Central memory CD4-positive, alpha-beta T cell (primary cell): ENCODE measurements around the gene PPP4C.

Experiments
- DNase-seq: peaks from one replicate; pipeline ENCODE4 v3.0.0; 2022

The PPP4C gene

DNA sequence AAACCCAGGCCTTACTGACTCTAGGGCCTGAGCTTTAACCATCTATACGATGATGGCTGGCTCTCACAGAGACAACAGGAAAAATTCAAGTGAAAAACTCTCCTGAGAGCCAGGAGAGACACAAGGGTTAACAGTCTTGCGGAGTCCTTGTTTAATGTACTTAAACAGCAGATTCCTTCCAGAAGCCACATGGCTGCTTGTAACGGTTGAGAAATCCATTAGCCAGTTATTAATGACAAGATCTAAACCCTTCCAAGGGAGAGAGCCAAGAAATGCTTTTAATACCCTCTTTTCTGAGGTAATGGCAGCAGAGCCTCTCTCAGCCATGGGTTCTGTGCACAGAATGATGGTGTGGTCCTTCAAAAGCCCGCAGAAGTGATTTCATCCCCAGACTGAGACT lies 15.4 kb upstream of the PPP4C start:
- no peak for DNase-seq

DNA sequence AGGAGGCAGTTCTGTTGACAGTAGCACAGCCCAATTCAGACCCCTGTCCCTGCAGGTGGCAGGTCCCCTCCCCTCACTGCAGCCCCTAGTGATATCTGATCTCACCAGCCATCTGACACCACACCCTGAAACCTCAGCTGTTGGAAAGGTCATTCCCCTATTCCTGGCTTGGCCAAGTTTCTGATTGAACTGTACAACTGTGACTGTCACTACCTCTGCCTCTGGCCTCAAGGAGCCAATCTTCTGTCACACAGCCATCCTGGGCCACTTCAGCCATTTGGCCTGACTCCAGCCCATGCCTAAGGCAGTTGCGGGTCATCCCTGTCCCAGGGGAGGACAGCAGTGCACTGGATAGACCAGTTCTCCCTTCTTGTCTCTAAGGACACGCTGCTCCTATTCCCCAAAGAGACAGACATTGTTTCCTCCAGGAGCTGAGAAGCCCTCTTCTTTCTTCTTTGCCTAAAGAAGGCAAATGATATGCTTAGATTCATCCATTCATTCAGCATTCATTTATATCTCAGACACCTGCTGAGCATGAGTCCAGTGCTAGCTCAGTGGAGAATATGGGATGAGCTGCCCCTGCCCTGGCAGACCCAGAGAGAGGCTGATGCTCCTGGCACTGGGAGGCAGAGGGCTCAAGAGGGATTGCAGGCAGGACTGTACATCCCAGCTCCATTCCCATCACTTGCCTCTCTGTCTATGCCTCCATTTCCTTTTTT lies 14.8 kb upstream of the PPP4C start:
- DNase-seq, result no peak

DNA sequence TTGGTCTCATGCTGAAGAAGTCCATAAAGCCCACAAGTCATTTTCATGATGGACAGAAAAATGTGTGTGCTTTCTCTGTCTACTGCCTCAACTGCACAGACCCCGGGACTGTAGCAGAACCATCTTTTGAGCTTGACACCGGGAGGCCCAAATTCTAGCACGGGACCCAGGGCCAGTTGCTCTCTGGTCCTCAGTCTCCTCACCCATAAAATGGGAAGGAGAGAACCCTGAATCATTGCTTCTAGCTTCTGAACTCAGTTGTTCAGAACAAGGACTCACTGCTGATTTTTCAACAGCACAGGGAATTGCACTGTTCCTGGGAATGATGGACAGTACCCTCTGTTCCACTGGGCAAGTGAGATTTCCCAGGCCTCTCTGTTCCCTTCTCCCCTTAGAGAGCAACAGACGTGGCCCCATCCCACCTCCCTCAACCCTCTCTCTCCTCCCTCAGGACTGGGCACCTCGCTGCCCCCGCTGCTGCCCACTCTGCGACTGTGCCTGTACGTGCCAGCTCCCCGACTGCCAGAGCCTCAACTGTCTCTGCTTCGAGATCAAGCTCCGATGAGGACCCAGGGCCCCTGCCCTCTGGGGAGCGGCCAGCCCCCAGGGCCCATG lies 12.4 kb upstream of the PPP4C start:
- DNase-seq, result no peak

DNA sequence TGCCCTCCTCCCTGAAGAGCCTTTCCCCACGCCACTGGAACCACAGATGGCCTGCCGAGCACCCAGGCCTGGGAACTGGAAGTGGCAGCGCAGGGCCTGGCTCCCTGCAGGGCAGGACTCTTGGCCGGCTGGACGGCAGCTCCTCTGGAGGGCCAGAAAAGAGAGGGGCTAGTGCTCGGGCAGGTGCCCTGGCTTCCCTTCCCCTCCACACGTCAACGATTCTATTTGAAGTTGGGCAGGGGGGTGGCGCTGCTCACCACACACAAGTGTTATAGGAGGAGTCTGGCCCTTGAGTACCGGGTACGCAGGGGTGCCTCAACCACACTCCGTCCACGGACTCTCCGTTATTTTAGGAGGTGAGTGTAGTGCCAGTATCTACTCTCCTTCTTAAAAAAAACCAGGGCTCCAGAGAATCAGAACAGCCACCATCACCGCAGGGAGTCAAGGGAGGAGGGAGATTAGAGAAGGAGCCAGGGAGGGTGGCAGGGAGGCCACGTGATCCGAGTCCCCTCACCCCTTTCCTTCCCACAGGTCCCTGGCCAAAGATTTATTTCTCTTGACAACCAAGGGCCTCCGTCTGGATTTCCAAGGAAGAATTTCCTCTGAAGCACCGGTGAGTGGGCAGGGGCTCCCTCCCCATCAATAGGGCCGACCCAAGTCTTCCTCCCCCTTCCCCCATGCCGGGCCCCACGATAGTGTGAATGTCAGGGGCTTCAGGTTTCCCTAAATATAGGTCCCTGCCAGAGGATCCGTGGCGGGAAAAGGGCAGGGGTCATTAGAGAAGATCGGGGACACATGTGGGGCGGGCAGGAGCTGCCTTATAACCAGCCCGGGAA lies 11.7 kb upstream of the PPP4C start:
- DNase-seq, result peak; percentile 64

DNA sequence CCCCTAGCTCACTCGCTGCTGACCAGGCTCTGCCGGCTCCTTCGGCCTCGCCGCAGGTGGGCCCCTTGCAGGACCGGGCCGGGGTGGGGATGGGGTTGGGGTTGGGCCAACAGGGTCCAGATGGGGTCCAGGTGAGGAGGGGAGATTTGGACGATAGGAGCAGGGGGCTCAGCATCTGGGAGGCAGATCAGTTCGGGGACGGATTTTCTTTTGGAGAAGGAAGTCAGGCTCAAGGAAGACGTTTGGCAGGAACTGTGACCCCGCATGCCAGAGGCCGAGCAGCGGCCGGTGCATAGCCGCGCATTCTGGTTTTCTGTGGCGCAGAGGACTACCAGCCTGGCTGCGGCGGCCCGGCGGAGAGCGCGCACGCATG lies 11.1 kb upstream of the PPP4C start:
- DNase-seq, result no peak

DNA sequence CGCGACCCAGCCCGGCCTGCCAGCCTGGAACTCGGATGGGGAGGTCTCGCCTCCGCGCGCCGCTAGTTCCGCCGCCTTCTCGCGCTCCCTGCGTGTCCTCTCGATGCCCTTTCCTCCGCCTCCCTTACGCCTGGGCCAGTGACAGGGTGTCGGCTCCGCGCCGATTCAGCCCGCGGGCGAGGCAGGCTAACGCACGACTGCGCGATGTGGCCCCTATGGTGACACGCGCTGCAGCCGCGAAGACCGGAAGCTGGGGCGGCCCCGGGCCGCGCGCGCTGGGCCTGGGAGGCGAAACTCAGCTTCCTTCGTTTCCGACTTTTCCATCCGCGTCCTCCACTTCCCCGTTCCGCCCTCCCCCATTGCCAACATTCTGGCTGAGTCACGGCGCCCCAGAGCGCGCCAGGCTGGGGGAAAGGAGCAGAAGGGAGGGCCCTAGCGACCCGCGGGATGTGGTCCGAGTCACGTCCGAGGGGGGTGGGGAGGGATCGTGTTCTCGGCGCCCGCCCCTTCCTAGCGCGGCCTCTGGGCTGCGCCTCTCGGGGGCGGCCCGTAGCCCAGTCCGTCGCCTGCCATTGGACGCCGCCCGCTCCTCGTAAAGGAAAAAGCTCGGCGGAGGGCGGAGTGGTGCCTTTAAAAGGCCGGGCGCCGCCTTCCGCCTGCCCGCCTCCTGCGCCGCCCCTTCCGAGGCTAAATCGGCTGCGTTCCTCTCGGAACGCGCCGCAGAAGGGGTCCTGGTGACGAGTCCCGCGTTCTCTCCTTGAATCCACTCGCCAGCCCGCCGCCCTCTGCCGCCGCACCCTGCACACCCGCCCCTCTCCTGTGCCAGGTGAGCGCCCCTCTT lies 10.5 kb upstream of the PPP4C start, which contains the start of gene ALDOA:
Gene ALDOA (plus strand): TSS at position 659 of the 841 bp plus-strand sequence. CDS start 1,138 bp downstream, outside the sequence.
- peak; percentile 93 for DNase-seq

DNA sequence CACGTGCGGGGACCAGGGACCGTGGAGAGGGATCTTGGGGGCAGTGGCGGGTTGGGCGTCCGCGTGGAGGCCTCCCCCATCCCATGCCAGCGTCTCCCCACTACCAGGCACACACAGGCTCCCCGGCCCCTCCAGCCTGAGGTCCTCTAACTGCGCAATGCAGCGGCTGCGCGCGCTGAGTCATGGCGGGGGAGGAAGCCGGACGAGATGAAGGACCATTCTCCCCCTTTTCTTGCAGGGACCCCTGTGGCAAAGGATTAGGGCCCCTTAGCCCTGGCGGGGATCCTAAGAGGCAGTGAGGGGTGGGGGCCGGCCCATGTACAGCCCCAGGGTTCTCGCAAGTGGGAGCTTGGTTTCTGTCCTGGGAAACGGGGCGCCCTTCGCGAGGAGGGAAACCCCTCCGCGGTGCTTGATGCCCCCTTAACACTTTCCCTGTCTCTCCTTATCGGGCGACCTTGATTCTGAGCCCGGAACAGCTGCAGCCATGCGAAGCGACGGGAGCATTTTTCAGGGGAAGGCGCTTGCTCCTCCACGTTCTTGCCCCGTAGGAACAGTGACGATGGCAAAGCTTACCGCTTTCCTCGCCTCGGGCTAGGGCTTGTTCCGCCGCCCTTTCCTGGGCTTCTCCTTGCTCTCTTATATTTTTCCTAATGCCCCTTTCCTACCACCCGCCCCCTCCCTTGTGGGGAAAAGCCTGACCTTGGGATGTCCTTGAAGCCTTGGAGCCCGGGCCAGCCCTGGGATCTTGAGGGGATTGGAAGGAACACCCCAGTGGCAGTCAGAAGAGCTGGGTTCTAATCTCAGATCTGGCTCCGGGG lies 9.6 kb upstream of the PPP4C start:
- no peak for DNase-seq

DNA sequence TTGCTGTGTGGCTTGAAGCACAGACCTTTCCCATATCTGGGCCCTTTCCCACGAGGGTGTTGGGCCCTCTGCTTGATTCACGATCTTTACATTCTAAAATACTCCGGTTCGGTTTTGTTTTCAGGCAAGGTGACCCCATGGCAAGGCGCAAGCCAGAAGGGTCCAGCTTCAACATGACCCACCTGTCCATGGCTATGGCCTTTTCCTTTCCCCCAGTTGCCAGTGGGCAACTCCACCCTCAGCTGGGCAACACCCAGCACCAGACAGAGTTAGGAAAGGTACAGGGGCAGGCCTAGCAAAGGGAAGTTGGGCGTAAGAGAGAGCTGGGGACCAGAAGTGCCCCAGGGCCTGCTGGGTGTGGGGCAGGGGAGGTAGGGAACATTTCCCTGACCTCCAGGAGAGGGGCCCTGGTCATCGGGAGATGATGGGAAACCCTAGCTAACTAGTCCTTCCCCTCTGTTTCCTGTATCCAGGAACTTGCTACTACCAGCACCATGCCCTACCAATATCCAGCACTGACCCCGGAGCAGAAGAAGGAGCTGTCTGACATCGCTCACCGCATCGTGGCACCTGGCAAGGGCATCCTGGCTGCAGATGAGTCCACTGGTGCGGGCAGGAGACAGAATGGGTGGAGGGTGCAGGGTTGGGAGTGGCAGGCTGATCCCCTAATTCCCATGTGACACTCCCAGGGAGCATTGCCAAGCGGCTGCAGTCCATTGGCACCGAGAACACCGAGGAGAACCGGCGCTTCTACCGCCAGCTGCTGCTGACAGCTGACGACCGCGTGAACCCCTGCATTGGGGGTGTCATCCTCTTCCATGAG lies 8.8 kb upstream of the PPP4C start:
- DNase-seq, result no peak

DNA sequence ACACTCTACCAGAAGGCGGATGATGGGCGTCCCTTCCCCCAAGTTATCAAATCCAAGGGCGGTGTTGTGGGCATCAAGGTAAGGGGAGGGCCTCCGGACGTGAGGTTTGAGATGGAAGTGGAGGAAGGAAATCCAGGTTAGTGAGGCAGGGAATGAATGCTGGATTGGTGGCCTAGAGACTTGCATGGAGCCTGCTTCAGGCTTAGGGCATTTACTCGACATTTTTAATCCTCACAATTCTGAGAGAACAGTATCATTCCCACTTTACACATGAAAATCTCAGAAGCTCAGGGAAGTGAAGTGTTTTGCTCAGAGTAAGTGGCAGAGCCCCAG lies 8.2 kb upstream of the PPP4C start:
- no peak for DNase-seq

DNA sequence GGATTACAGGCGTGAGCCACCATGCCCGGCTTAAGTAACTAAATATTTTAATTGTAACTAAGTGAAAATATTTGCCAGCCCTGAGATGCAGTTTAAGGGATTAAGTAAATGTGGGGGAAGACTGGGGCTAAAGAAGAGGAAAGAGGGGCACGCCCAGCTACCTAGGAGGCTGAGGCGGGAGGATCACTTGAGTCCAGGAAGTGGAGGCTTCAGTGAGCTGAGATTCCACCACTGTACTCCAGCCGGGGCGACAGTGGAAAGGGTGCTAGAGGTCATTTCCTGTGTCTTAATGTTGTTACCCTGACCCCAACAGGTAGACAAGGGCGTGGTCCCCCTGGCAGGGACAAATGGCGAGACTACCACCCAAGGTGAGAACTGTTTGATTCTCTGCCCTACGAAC lies 7.5 kb upstream of the PPP4C start:
- no peak for DNase-seq

DNA sequence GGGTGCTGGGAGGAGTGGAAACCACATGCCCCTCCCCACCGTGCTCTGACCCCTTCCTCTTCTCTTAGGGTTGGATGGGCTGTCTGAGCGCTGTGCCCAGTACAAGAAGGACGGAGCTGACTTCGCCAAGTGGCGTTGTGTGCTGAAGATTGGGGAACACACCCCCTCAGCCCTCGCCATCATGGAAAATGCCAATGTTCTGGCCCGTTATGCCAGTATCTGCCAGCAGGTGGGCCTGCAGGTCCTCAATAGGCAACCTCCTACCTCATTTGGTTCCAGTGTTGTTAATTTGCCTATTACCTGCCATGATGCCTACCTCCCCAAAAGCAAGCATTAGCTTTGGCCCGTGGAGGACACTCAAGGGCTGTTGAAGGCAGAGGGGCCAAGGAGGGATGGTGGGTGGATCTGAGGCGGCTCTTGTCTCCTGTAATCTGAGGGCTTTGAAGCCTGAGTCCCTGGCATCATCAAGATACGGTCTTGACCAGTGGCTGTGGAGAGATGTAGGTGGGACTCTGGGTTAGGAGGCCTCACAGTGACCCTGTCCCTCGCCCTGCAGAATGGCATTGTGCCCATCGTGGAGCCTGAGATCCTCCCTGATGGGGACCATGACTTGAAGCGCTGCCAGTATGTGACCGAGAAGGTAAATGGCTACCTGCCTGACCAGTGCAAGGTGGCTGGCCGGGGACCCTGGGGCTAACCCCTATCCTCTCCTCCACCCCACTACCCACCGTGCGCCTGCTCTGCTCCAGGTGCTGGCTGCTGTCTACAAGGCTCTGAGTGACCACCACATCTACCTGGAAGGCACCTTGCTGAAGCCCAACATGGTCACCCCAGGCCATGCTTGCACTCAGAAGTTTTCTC lies 6.8 kb upstream of the PPP4C start:
- DNase-seq, result peak; percentile 59

DNA sequence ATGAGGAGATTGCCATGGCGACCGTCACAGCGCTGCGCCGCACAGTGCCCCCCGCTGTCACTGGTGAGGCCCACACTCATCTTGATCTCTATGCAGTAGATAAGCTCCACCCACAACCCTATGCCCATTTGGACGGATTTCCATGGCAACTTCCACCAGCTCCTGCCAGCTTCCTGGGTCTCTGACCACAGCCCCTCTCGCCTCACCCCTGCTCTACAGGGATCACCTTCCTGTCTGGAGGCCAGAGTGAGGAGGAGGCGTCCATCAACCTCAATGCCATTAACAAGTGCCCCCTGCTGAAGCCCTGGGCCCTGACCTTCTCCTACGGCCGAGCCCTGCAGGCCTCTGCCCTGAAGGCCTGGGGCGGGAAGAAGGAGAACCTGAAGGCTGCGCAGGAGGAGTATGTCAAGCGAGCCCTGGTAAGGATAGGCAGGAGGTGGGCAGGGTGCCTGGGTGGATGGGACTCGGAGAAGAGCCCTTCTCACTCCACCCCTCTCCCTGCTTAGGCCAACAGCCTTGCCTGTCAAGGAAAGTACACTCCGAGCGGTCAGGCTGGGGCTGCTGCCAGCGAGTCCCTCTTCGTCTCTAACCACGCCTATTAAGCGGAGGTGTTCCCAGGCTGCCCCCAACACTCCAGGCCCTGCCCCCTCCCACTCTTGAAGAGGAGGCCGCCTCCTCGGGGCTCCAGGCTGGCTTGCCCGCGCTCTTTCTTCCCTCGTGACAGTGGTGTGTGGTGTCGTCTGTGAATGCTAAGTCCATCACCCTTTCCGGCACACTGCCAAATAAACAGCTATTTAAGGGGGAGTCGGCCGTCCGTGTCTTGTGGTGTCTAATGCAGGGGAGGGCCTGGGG lies 6.0 kb upstream of the PPP4C start:
- DNase-seq, result no peak

DNA sequence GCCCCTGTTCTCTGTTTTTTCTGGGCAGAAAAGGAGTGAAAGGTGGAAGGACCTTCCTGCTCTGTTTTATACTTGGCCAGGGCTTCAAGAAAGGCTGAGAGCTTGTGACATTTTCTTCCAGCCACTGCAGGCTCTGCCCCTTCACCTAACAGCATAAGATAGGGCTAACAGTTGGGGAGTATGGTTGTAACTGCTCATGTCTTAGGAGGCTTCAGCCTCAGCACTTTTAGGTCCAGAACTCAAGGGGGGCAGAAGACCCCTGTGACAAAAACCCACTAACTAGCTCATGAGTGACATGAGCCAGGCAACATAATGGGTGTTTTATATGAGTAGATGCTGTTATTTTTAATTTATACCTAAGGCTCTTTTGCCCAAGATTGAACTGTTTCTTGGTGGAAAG lies 5.3 kb upstream of the PPP4C start:
- DNase-seq, result no peak

DNA sequence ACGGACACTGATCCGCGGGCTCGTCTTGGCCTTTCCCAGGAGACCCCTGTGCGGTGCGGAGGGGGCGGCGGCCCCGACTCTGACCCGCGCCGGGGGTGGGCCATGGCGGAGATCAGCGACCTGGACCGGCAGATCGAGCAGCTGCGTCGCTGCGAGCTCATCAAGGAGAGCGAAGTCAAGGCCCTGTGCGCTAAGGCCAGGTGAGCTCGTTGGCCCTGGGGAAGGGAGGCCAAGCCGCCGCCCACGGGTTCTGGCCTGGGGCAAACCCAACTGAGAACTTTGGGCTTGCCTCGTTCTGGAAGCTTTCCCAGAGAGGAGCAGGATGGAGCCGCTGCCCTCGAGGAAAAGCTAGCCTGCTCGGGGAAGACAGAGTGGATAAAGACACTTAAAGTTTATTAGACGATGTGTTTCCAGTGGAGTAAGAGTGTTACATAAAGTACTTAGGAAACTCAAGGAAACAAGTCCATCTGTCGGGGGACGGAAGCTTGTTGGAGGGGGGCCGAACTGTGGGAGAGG lies 540 bp downstream of the PPP4C start:
- no peak for DNase-seq

DNA sequence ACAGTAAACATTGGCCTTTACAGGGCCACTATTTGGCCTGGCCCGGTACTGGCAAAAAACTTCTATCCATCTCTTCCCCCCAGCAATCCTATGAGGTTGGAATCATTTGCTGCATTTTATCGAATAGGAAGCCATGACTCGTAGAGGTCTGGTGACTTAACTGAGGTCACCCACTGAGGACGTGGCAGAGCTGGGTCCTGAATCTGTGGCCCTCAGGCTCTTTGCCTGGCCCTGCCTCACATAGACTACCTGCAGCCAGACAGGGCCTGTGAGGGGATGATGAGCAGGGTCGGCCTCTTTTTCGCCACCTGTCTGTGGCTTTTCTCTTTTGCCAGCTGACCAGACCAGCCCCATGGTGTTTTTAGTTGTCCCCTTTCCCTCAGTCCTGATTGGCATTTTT lies 1.9 kb downstream of the PPP4C start:
- no peak for DNase-seq

DNA sequence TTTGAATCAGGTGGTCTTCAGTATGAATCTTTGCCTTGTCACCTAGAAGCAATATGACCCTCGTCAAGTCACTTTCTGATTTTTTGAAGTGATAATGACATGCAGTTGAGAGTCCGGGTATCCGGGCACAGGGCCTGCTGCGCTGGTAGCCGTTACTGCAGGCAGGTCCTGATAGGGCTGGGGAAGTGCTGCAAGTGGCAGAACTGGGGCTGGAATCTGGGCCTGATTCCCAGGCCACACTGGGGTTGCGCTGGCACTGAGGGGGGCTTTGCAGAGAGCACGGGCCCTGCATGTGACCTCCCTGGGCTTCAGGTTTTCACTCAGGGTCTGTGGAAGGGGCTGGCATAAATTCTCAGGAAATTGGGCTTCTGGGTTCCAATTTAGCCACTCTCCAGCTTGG lies 3.0 kb downstream of the PPP4C start:
- DNase-seq, result no peak

DNA sequence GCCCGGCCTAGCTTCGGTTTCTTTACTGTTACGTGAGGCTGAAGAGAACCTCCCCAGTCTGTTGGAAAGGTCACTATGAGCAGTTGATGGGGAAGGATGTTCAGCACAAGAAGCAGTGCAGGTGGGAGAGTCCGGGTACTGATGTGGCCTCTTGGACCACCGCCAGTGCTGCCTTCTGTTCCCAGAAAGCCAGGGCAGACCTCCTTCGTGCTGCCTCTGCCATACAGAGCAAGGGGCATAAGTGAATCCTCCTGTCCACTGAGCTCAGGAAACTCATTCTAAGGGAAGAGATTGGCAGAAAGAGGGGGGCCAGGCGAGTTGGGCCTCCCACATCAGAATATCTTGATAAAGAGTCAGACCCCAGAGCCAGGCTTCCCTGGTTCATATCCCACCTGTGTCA lies 3.7 kb downstream of the PPP4C start:
- no peak for DNase-seq

DNA sequence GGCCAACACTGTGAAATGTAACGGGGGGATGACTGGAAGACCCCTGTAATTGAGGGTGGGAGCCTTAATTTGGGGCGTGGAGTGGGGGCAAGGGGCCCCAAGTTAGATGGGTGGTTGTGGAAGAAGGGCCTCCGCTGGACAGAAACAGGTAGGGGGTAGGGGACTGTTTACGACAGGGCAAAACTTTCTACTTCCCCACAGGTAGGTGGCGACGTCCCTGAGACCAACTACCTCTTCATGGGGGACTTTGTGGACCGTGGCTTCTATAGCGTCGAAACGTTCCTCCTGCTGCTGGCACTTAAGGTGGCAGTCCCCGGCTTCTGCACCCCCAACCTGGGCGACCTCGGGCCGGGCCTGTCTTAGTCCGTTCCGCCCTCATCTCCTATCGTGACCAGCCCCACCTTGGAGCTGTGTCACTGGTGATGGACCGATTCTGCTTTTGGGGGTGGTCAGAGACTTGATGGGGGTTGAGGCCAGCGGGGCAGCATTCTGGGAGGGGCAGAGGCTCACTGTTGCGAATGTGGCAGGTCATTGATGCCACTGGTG lies 6.8 kb downstream of the PPP4C start:
- DNase-seq, result no peak
